Measurements from ENCODE around the gene PPP4R2.

- TF ChIP-seq, protein P1, sequence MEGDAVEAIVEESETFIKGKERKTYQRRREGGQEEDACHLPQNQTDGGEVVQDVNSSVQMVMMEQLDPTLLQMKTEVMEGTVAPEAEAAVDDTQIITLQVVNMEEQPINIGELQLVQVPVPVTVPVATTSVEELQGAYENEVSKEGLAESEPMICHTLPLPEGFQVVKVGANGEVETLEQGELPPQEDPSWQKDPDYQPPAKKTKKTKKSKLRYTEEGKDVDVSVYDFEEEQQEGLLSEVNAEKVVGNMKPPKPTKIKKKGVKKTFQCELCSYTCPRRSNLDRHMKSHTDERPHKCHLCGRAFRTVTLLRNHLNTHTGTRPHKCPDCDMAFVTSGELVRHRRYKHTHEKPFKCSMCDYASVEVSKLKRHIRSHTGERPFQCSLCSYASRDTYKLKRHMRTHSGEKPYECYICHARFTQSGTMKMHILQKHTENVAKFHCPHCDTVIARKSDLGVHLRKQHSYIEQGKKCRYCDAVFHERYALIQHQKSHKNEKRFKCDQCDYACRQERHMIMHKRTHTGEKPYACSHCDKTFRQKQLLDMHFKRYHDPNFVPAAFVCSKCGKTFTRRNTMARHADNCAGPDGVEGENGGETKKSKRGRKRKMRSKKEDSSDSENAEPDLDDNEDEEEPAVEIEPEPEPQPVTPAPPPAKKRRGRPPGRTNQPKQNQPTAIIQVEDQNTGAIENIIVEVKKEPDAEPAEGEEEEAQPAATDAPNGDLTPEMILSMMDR (IDR thresholded peaks at IDR 0.05), result no peak
- TF ChIP-seq POLR2A (IDR thresholded peaks at IDR 0.05), result no peak
Measured at GRCh38 chr3:73009750-73010149, 13.1 kb downstream of the PPP4R2 start.
